H9 (cell line): ENCODE data around the gene PCDH18. TPM values are rescaled to one million over a fixed set of nuclear protein-coding genes. Genes with fewer than 3 reads are reported as not detected.

Experiments used
- DNase-seq: peaks from one replicate; pipeline ENCODE4 v3.0.0-alpha.2; 2017
- H2AFZ ChIP-seq: one replicate; pipeline ENCODE4 v1.6.1; 2013; ENCODE audit warnings: mild to moderate bottlenecking, low read length, control low read depth, moderate library complexity
- H2AK5ac ChIP-seq: 2 replicates; pipeline ENCODE4 v1.6.1; 2013; ENCODE audit warnings: low read length, control low read depth, mixed read lengths; ENCODE audit not compliant: insufficient read length
- H2BK120ac ChIP-seq: one replicate; pipeline ENCODE4 v1.6.1; 2013; ENCODE audit warnings: low read depth, mild to moderate bottlenecking, low read length, control low read depth, inconsistent platforms; ENCODE audit not compliant: poor library complexity, severe bottlenecking
- H2BK12ac ChIP-seq: 2 replicates; pipeline ENCODE4 v1.6.1; 2013; ENCODE audit warnings: low read length, control low read depth, mixed read lengths, low read depth; ENCODE audit not compliant: insufficient read length
- H2BK15ac ChIP-seq: 2 replicates; pipeline ENCODE4 v1.6.1; 2013; ENCODE audit warnings: low read depth, low read length, control low read depth
- H2BK20ac ChIP-seq: one replicate; pipeline ENCODE4 v1.6.1; 2013; ENCODE audit warnings: low read depth, mild to moderate bottlenecking, low read length, control low read depth, inconsistent platforms; ENCODE audit not compliant: poor library complexity, severe bottlenecking
- H2BK5ac ChIP-seq: 2 replicates; pipeline ENCODE4 v1.6.1; 2013; ENCODE audit warnings: low read length, control low read depth, mixed read lengths; ENCODE audit not compliant: insufficient read length
- H3K14ac ChIP-seq: 2 replicates; pipeline ENCODE4 v1.6.1; 2013; ENCODE audit warnings: low read length, control low read depth; ENCODE audit not compliant: insufficient read depth
- H3K18ac ChIP-seq: 2 replicates; pipeline ENCODE4 v1.6.1; 2013; ENCODE audit warnings: low read depth, mild to moderate bottlenecking, mixed read lengths, low read length, control low read depth; ENCODE audit not compliant: insufficient read length
- H3K23ac ChIP-seq: 2 replicates; pipeline ENCODE4 v1.6.1; 2013; ENCODE audit warnings: low read length, control low read depth, mixed read lengths, low read depth; ENCODE audit not compliant: insufficient read length
- H3K23me2 ChIP-seq: 2 replicates; pipeline ENCODE4 v1.6.1; 2013; ENCODE audit warnings: low read depth, mild to moderate bottlenecking, mixed read lengths, low read length, control low read depth; ENCODE audit not compliant: insufficient read length, poor library complexity, severe bottlenecking
- H3K27ac ChIP-seq: 2 replicates; pipeline ENCODE4 v1.5.1; 2013; ENCODE audit warnings: low read length, control low read depth, mixed read lengths, low read depth; ENCODE audit not compliant: insufficient read length
- H3K27me3 ChIP-seq: 2 replicates; pipeline ENCODE4 v1.6.1; 2013; ENCODE audit warnings: low read length, control low read depth, inconsistent platforms; ENCODE audit not compliant: insufficient read depth
- H3K4ac ChIP-seq: 2 replicates; pipeline ENCODE4 v1.6.1; 2013; ENCODE audit warnings: low read depth, mild to moderate bottlenecking, control low read depth, inconsistent platforms, low read length, moderate library complexity
- H3K4me1 ChIP-seq: 2 replicates; pipeline ENCODE4 v1.6.1; 2013; ENCODE audit warnings: low read length, control low read depth, inconsistent platforms; ENCODE audit not compliant: insufficient read depth
- H3K4me2 ChIP-seq: 2 replicates; pipeline ENCODE4 v1.6.1; 2013; ENCODE audit warnings: low read length, control low read depth, mixed read lengths; ENCODE audit not compliant: insufficient read length, insufficient read depth
- H3K56ac ChIP-seq: 2 replicates; pipeline ENCODE4 v1.6.1; 2013; ENCODE audit warnings: low read depth, mild to moderate bottlenecking, mixed read lengths, low read length, control low read depth; ENCODE audit not compliant: insufficient read length
- H3K79me1 ChIP-seq: 2 replicates; pipeline ENCODE4 v1.6.1; 2013; ENCODE audit warnings: low read depth, mild to moderate bottlenecking, moderate library complexity, low read length, control low read depth, inconsistent platforms; ENCODE audit not compliant: insufficient read depth, poor library complexity, severe bottlenecking
- H3K79me2 ChIP-seq: 2 replicates; pipeline ENCODE4 v1.6.1; 2013; ENCODE audit warnings: low read length, control low read depth, inconsistent platforms; ENCODE audit not compliant: insufficient read depth
- H3K9ac ChIP-seq: 2 replicates; pipeline ENCODE4 v1.6.1; 2013; ENCODE audit warnings: low read length, control low read depth, mixed read lengths; ENCODE audit not compliant: insufficient read length; ENCODE audit errors: extremely low read depth
- H3K9me3 ChIP-seq: one replicate; pipeline ENCODE4 v1.6.1; 2013; ENCODE audit warnings: low read depth, low read length, inconsistent platforms; ENCODE audit not compliant: control insufficient read depth
- H3T11ph ChIP-seq: one replicate; pipeline ENCODE4 v1.6.1; 2013; ENCODE audit warnings: mild to moderate bottlenecking, low read length, control low read depth, inconsistent platforms
- H4K20me1 ChIP-seq: one replicate; pipeline ENCODE4 v1.6.1; 2013; ENCODE audit not compliant: control insufficient read depth, insufficient read length, insufficient read depth
- H4K5ac ChIP-seq: 2 replicates; pipeline ENCODE4 v1.6.1; 2013; ENCODE audit warnings: low read depth, mild to moderate bottlenecking, mixed read lengths, low read length, control low read depth; ENCODE audit not compliant: insufficient read length
- H4K8ac ChIP-seq: replicated peaks from 2 replicates; pipeline ENCODE4 v1.6.1; 2013; ENCODE audit warnings: low read length, control low read depth, mixed read lengths, low read depth; ENCODE audit not compliant: insufficient read length
- H4K91ac ChIP-seq: 2 replicates; pipeline ENCODE4 v1.6.1; 2013; ENCODE audit warnings: low read depth, mild to moderate bottlenecking, moderate library complexity, mixed read lengths, low read length, control low read depth; ENCODE audit not compliant: insufficient read length
- H3K27ac Mint-ChIP-seq, 3 experiments: 2 replicates in 2 of 3; 3 replicates in 1 of 3; pipeline ENCODE4 v1.8.0; 2020 to 2021; ENCODE audit warnings: mixed read lengths in 3 of 3, mild to moderate bottlenecking in 1 of 3, moderate library complexity in 1 of 3
- H3K27me3 Mint-ChIP-seq: 2 replicates; pipeline ENCODE4 v1.8.0; 2021; ENCODE audit warnings: low read depth, mild to moderate bottlenecking, moderate library complexity, mixed read lengths
- H3K36me3 Mint-ChIP-seq, 3 experiments: 2 replicates in 2 of 3; 3 replicates in 1 of 3; pipeline ENCODE4 v1.8.0; 2020 to 2021; ENCODE audit warnings: low read depth in 3 of 3, mixed read lengths in 3 of 3; ENCODE audit not compliant: insufficient read depth in 1 of 3
- H3K4me1 Mint-ChIP-seq, 2 experiments: 2 replicates each; pipeline ENCODE4 v1.8.0; 2020; ENCODE audit warnings: mixed read lengths in 2 of 2
- H3K4me3 Mint-ChIP-seq, 2 experiments: 2 replicates in 1 of 2; 3 replicates in 1 of 2; pipeline ENCODE4 v1.8.0; 2020 to 2021; ENCODE audit warnings: mild to moderate bottlenecking in 2 of 2, mixed read lengths in 2 of 2, moderate library complexity in 1 of 2
- H3K9me3 Mint-ChIP-seq, 2 experiments: 2 replicates in 1 of 2; 3 replicates in 1 of 2; pipeline ENCODE4 v1.8.0; 2020; ENCODE audit warnings: mild to moderate bottlenecking in 2 of 2, mixed read lengths in 2 of 2, moderate library complexity in 1 of 2
- CTCF ChIP-seq: fragments of 200-600 bp; sonication (generic); conservative IDR thresholded peaks from 3 replicates; pipeline ENCODE4 v1.8.0; 2021; ENCODE audit warnings: antibody characterized with exemption, mild to moderate bottlenecking
- WGBS: extraction: QIAGEN DNeasy Blood & Tissue Kit; methylation state at CpG from one replicate; pipeline ENCODE4 v1.1.7; 2013; ENCODE audit warnings: missing lambda C conversion rate, low lambda C conversion rate, mixed read lengths; ENCODE audit not compliant: insufficient read length; ENCODE audit errors: extremely low coverage; 5-methylcytosine and 5-hydroxymethylcytosine counted together
- total RNA-seq: library from RNA; stranded (reverse); gene quantifications from 2 replicates; pipeline ENCODE4 v1.2.1, GENCODE V29; 2021

The PCDH18 gene
- total RNA-seq, 1 experiment from 2014 or later = 60.7 TPM

- H3T11ph ChIP-seq = no peak overlapping the region
- DNase-seq = no peak
- H3K4me1 ChIP-seq = peaks cover 2% of the 10 kb centered on the region; the same call in 1 of the 2 replicates
- H3K79me1 ChIP-seq = no peaks in the 10 kb centered on the region
- no peak for TF ChIP-seq CTCF
- H4K91ac ChIP-seq = no peak overlapping the region
- no peak overlapping the region for H3K4me2 ChIP-seq
- H3K27me3 Mint-ChIP-seq = no peaks in the 10 kb centered on the region
- H3K36me3 Mint-ChIP-seq = peaks cover 0 to 3% (median 0%) of the 10 kb centered on the region in 3 experiments; a peak in 1 of 7 replicates
- H3K56ac ChIP-seq = no peak overlapping the region
- no peaks in the 10 kb centered on the region for H3K9me3 ChIP-seq
- no peak overlapping the region for H2BK20ac ChIP-seq
- H3K4ac ChIP-seq = no peak overlapping the region
- H3K23me2 ChIP-seq = no peaks in the 10 kb centered on the region
- H4K5ac ChIP-seq = no peak overlapping the region
- no peak overlapping the region for H3K9ac ChIP-seq
- H2BK120ac ChIP-seq = no peak overlapping the region
- no peak overlapping the region for H2BK15ac ChIP-seq
- H2BK12ac ChIP-seq = no peak overlapping the region
- no CpG with 5 or more reads among the region's 3 CpGs for WGBS
- H4K8ac ChIP-seq = no peak overlapping the region
- H2AFZ ChIP-seq = no peak overlapping the region
- no peak overlapping the region for H3K14ac ChIP-seq
- H3K79me2 ChIP-seq = no peaks in the 10 kb centered on the region
- H2BK5ac ChIP-seq = no peak overlapping the region
- no peak overlapping the region for H3K27ac ChIP-seq
- no peak overlapping the region for H3K4me3 Mint-ChIP-seq
- no peak overlapping the region for H3K23ac ChIP-seq
- H3K9me3 Mint-ChIP-seq = no peaks in the 10 kb centered on the region; a peak in 1 of 5 replicates
- no peak overlapping the region for H3K27ac Mint-ChIP-seq
- H4K20me1 ChIP-seq = no peaks in the 10 kb centered on the region
- peaks cover 33 to 35% of the 10 kb centered on the region in 2 experiments for H3K4me1 Mint-ChIP-seq
- H3K27me3 ChIP-seq = no peaks in the 10 kb centered on the region
- no peak overlapping the region for H3K18ac ChIP-seq
- H2AK5ac ChIP-seq = no peak overlapping the region
These were observed 17.7 kb downstream of the PCDH18 start for GRCh38 chr4:137514406-137515111.
